Keratinocyte (primary cell): ENCODE measurements around the gene CCL1.

ENCODE experiments used
- CTCF ChIP-seq, 3 experiments: IDR thresholded peaks in 1 of 3; conservative IDR thresholded peaks in 1 of 3; optimal IDR thresholded peaks in 1 of 3; 2 replicates in 2 of 3; 3 replicates in 1 of 3; pipeline versions ENCODE3 to v1.5.1; 2011; ENCODE audit warnings: low read length in 3 of 3, mild to moderate bottlenecking in 3 of 3, moderate library complexity in 2 of 3, control low read depth in 1 of 3, inconsistent platforms in 1 of 3; ENCODE audit not compliant: insufficient read depth in 2 of 3; ENCODE audit errors: extremely low read depth in 1 of 3
- EZH2 ChIP-seq: IDR thresholded peaks from one replicate; pipeline ENCODE4 v1.6.1; 2012; ENCODE audit warnings: inconsistent platforms, mild to moderate bottlenecking, low read length, moderate library complexity

- TF ChIP-seq CTCF (optimal IDR thresholded peaks at IDR 0.05 in 1 of 3, IDR thresholded peaks at IDR 0.05 in 1 of 3, conservative IDR thresholded peaks at IDR 0.05 in 1 of 3; ENCODE audit: extremely low read depth in 1 of 3, insufficient read depth in 2 of 3, low read length in 3 of 3) (no peak), EZH2 (no peak)
Observed at GRCh38 chr17:34368946-34369500, 6.0 kb upstream of the CCL1 start.
